Endothelial cell of umbilical vein (primary cell): ENCODE measurements around the gene DLGAP4. TPM values are rescaled to one million over a fixed set of nuclear protein-coding genes. Genes with fewer than 3 reads are reported as not detected.

Experiments
- BruUV-seq: library from RNA; stranded (reverse); fragments of 400-500 nt; replicated peaks from 2 replicates; lab custom pipeline; 2021; lab: Mats Ljungman, UMichigan
- CTCF ChIA-PET: fragments of 300-600, 350-600 bp; sonication (Branson Sonifier 250); formaldehyde crosslinking; loops from one replicate; lab custom pipeline; 2021; ENCODE audit warnings: antibody characterized with exemption, inconsistent platforms; lab: Charles Lee
- POLR2A ChIA-PET: fragments of 300-600, 350-600 bp; sonication (Branson Sonifier 250); formaldehyde crosslinking; loops from one replicate; lab custom pipeline; 2021; ENCODE audit warnings: antibody characterized with exemption, inconsistent platforms; lab: Charles Lee
- DNase-seq: peaks from one replicate; pipeline ENCODE4 v3.0.0-alpha.2; 2011; ENCODE audit warnings: low read depth, low spot score
- FAIRE-seq: peaks from 2 replicates; lab custom pipeline; 2011; peaks lifted over from hg19 to GRCh38; lab: Jason Lieb, UNC
- H2AFZ ChIP-seq: 2 replicates; pipeline ENCODE4 v1.6.0; 2012; ENCODE audit warnings: low read depth, low read length, control low read depth, inconsistent platforms
- H3K27ac ChIP-seq: 2 replicates; pipeline ENCODE4 v1.5.1; 2011; ENCODE audit warnings: low read depth, mild to moderate bottlenecking, control low read depth, low read length, moderate library complexity; ENCODE audit not compliant: insufficient read depth
- H3K27me3 ChIP-seq, 2 experiments: 2 replicates each; pipeline versions ENCODE4 v1.6.0 to v1.6.1; 2011; ENCODE audit warnings: low read length in 2 of 2, mixed read lengths in 1 of 2; ENCODE audit not compliant: control insufficient read depth in 2 of 2, insufficient read depth in 2 of 2
- H3K36me3 ChIP-seq, 2 experiments: 2 replicates in 1 of 2; 3 replicates in 1 of 2; pipeline ENCODE4 v1.5.1; 2011; ENCODE audit warnings: low read length in 2 of 2, mild to moderate bottlenecking in 1 of 2, moderate library complexity in 1 of 2; ENCODE audit not compliant: control insufficient read depth in 2 of 2, insufficient read depth in 2 of 2; ENCODE audit errors: extremely low read depth in 1 of 2
- H3K4me1 ChIP-seq: 3 replicates; pipeline ENCODE4 v1.5.1; 2011; ENCODE audit warnings: mild to moderate bottlenecking, low read length; ENCODE audit not compliant: control insufficient read depth, insufficient read depth; ENCODE audit errors: extremely low read depth
- H3K4me2 ChIP-seq: 2 replicates; pipeline ENCODE4 v1.6.1; 2011; ENCODE audit warnings: low read length, control low read depth, mixed read lengths; ENCODE audit not compliant: insufficient read depth
- H3K4me3 ChIP-seq, 3 experiments: fragments of 200-600 bp in 1 of 3; sonication (generic), shearing (Covaris generic) in 1 of 3; replicated peaks in 1 of 3; 2 replicates each; pipeline ENCODE4 v1.5.1; 2011 to 2016; ENCODE audit warnings: control low read depth in 3 of 3, low read length in 3 of 3, mild to moderate bottlenecking in 2 of 3, inconsistent platforms in 1 of 3, low read depth in 1 of 3, moderate library complexity in 1 of 3; ENCODE audit not compliant: insufficient read depth in 1 of 3
- H3K79me2 ChIP-seq: 2 replicates; pipeline ENCODE4 v1.6.0; 2012; ENCODE audit warnings: low read length, inconsistent platforms; ENCODE audit not compliant: control insufficient read depth, insufficient read depth
- H3K9ac ChIP-seq: replicated peaks from 2 replicates; pipeline ENCODE3; 2011; ENCODE audit warnings: low read length, control low read depth; ENCODE audit not compliant: insufficient read depth; ENCODE audit errors: extremely low read depth
- H3K9me1 ChIP-seq: replicated peaks from 3 replicates; pipeline ENCODE4 v1.6.0; 2011; ENCODE audit warnings: mild to moderate bottlenecking, low read length; ENCODE audit not compliant: control insufficient read depth, insufficient read depth; ENCODE audit errors: extremely low read depth
- H3K9me3 ChIP-seq: replicated peaks from 2 replicates; pipeline ENCODE4 v1.5.1; 2012; ENCODE audit warnings: low read length, inconsistent platforms; ENCODE audit not compliant: control insufficient read depth, insufficient read depth
- H4K20me1 ChIP-seq: replicated peaks from 2 replicates; pipeline ENCODE3; 2011; ENCODE audit warnings: mild to moderate bottlenecking, low read length; ENCODE audit not compliant: control insufficient read depth, insufficient read depth; ENCODE audit errors: extremely low read depth
- CTCF ChIP-seq, 2 donors: IDR thresholded peaks; 1 replicate in 1 of 2; 2 replicates in 1 of 2; pipeline ENCODE4 v1.5.1; 2011; ENCODE audit warnings: low read length in 2 of 2, mild to moderate bottlenecking in 2 of 2, moderate library complexity in 2 of 2, control low read depth in 1 of 2, inconsistent platforms in 1 of 2, low read depth in 1 of 2; ENCODE audit not compliant: insufficient read depth in 1 of 2; ENCODE audit errors: extremely low read depth in 1 of 2
- FOS ChIP-seq: IDR thresholded peaks from 2 replicates; pipeline ENCODE4 v1.6.1; 2011; ENCODE audit warnings: mild to moderate bottlenecking, low read length, moderate library complexity, borderline replicate concordance; ENCODE audit not compliant: insufficient read depth
- GATA2 ChIP-seq: IDR thresholded peaks from 2 replicates; pipeline ENCODE4 v1.7.0; 2011; ENCODE audit warnings: low read depth, mild to moderate bottlenecking, moderate library complexity, mixed read lengths, low read length; ENCODE audit not compliant: insufficient read length, insufficient read depth
- JUN ChIP-seq: IDR thresholded peaks from 2 replicates; pipeline ENCODE4 v1.6.1; 2011; ENCODE audit warnings: borderline replicate concordance, low read depth; ENCODE audit not compliant: insufficient read length, insufficient read depth
- MAX ChIP-seq: IDR thresholded peaks from 2 replicates; pipeline ENCODE4 v1.6.1; 2011; ENCODE audit not compliant: insufficient read depth, insufficient read length
- MYC ChIP-seq: IDR thresholded peaks from one replicate; pipeline ENCODE4 v1.6.1; 2011; ENCODE audit warnings: mild to moderate bottlenecking, low read depth, low read length
- POLR2A ChIP-seq: IDR thresholded peaks from 2 replicates; pipeline ENCODE4 v1.6.1; 2012; ENCODE audit warnings: low read depth, mild to moderate bottlenecking, control low read depth, low read length
- POLR2AphosphoS5 ChIP-seq: IDR thresholded peaks from 2 replicates; pipeline ENCODE4 v1.6.1; 2012; ENCODE audit warnings: low read depth, mild to moderate bottlenecking, control low read depth, low read length, moderate library complexity; ENCODE audit not compliant: insufficient read depth
- dilution Hi-C: fragments of 300-500 bp; cut with MboI; formaldehyde crosslinking; loops from one replicate; pipeline ENCODE4 v1.15.0; 2019; ENCODE audit warnings: low sequenced_read_pairs; ENCODE audit not compliant: extremely low pct_ligation_motif_present
- intact Hi-C: fragments of 100-400 bp; cut with micrococcal nuclease; formaldehyde crosslinking; loops from one replicate; pipeline ENCODE4 v1.10.0; 2022
- polyA plus RNA-seq, 4 experiments: library from polyadenylated mRNA; depleted of rRNA in 3 of 4; stranded (reverse) in 3 of 4; unstranded in 1 of 4; fragments of >200 nt; gene quantifications; 2 replicates each; pipeline versions ENCODE4 v1.2.1 to v1.2.3, GENCODE V29; 2011 to 2012; ENCODE audit warnings: missing spikeins in 1 of 4
- total RNA-seq: library from RNA; stranded (reverse); gene quantifications from 2 replicates; pipeline ENCODE4 v1.2.3, GENCODE V29; 2021

DLGAP4 gene
- total and polyA plus RNA-seq, 2 donors (not counting 3 experiments of a cell fraction or from before 2014, with no cell fraction given): 57.5 to 125 TPM

- dilution Hi-C loops: no loop called here
- FAIRE-seq: no peak
- CTCF ChIA-PET: no interaction called here
These were observed 80.1 kb downstream of the DLGAP4 start for GRCh38 chr20:36386236-36386635.

More at GRCh38 chr20:36386236-36386635, 80.1 kb downstream of the DLGAP4 start:
- no peak overlapping the region for H3K27ac ChIP-seq
- H3K79me2 ChIP-seq: no peaks in the 10 kb centered on the region
- H3K4me1 ChIP-seq: no peaks in the 10 kb centered on the region
- H3K27me3 ChIP-seq: peaks cover 0 to 3% of the 10 kb centered on the region in 2 experiments
- POLR2A ChIA-PET: no interaction called here
- H3K9me3 ChIP-seq: no peaks in the 10 kb centered on the region
- intact Hi-C loops: no loop called here
- no peak for DNase-seq
- no peak overlapping the region for H2AFZ ChIP-seq
- no peaks in the 10 kb centered on the region for H4K20me1 ChIP-seq
- no TSS peak for BruUV-seq
- H3K9me1 ChIP-seq: no peaks in the 10 kb centered on the region
- no peak overlapping the region for H3K4me3 ChIP-seq
- H3K4me2 ChIP-seq: no peak overlapping the region
- no peak overlapping the region for H3K9ac ChIP-seq
- H3K36me3 ChIP-seq: no peaks in the 10 kb centered on the region
- TF ChIP-seq POLR2A: no peak
- no peak for TF ChIP-seq GATA2
- no peak for TF ChIP-seq FOS
- no peak for TF ChIP-seq MAX
- TF ChIP-seq MYC: no peak
- no peak for TF ChIP-seq CTCF (IDR thresholded peaks at IDR 0.05; ENCODE audit: extremely low read depth in 1 of 2, insufficient read depth in 1 of 2, low read depth in 1 of 2, low read length in 2 of 2)
- TF ChIP-seq JUN: no peak
- TF ChIP-seq POLR2AphosphoS5: no peak
